Fibroblast of gingiva (primary cell): ENCODE results near the gene CCNI.
"Not testable (repeated sequence)": the region's sequence is repeated elsewhere in the genome, so short reads cannot be mapped to it uniquely, and the experiment has no call there.

ENCODE experiments used
- DNase-seq: peaks from one replicate; pipeline ENCODE4 v3.0.0-alpha.2; 2011; ENCODE audit warnings: low read depth

CCNI gene

GRCh38 chr4:77080806-77081205, 5.0 kb upstream of the CCNI start:
- not testable (repeated sequence) for DNase-seq

- no peak for DNase-seq
Observed at GRCh38 chr4:77079281-77079680, 3.5 kb upstream of the CCNI start.

GRCh38 chr4:77078401-77078800, 2.6 kb upstream of the CCNI start:
- no peak for DNase-seq

GRCh38 chr4:77076889-77077635, 1.3 kb upstream of the CCNI start:
- DNase-seq: no peak

GRCh38 chr4:77074981-77075855, 571 bp downstream of the CCNI start:
- peak; percentile 64 for DNase-seq

- no peak for DNase-seq
Observed at GRCh38 chr4:77074381-77074831, 1.4 kb downstream of the CCNI start.

- DNase-seq: no peak
Observed at GRCh38 chr4:77073981-77074380, 1.8 kb downstream of the CCNI start.

- peak; percentile 47 for DNase-seq
Observed at GRCh38 chr4:77073106-77073809, 2.5 kb downstream of the CCNI start.

GRCh38 chr4:77072195-77072753, 3.5 kb downstream of the CCNI start:
- no peak for DNase-seq

GRCh38 chr4:77069514-77069913, 6.3 kb downstream of the CCNI start:
- not testable (repeated sequence) for DNase-seq

- DNase-seq: no peak
Observed at GRCh38 chr4:77065382-77065781, 10.4 kb downstream of the CCNI start.

GRCh38 chr4:77062856-77063255, 12.9 kb downstream of the CCNI start:
- no peak for DNase-seq

- DNase-seq: peak; percentile 72
Observed at GRCh38 chr4:77052352-77052751, 23.4 kb downstream of the CCNI start.

GRCh38 chr4:77050962-77051361, 24.8 kb downstream of the CCNI start:
- no peak for DNase-seq

GRCh38 chr4:77047037-77047436, 28.8 kb downstream of the CCNI start:
- DNase-seq: peak; percentile 25

GRCh38 chr4:77045490-77045889, 30.3 kb downstream of the CCNI start:
- no peak for DNase-seq

GRCh38 chr4:77044461-77045150, 31.2 kb downstream of the CCNI start:
- peak; percentile 50 for DNase-seq

GRCh38 chr4:77043507-77044136, 32.2 kb downstream of the CCNI start:
- peak; percentile 91 for DNase-seq

GRCh38 chr4:77040854-77041725, 34.7 kb downstream of the CCNI start:
- DNase-seq: no peak

- DNase-seq: peak; percentile 49
Observed at GRCh38 chr4:77040270-77040669, 35.5 kb downstream of the CCNI start.
